Spleen (tissue), 11 donors: Measurements from ENCODE around the gene MAPK10. TPM values are rescaled to one million over a fixed set of nuclear protein-coding genes. Genes with fewer than 3 reads are reported as not detected.

Experiments
- DNase-seq: peaks from one replicate; pipeline ENCODE4 v3.0.0-alpha.2; 2020
- H3K27ac ChIP-seq, 8 donors: fragments of 200-600 bp; sonication (generic) in 7 of 8; 1 replicate in 4 of 8; 2 replicates in 4 of 8; pipeline versions ENCODE4 v1.5.0 to v1.8.0; 2016 to 2021; ENCODE audit warnings: inconsistent platforms in 4 of 8, mild to moderate bottlenecking in 4 of 8, moderate library complexity in 1 of 8
- H3K27me3 ChIP-seq, 7 donors: fragments of 200-600 bp; sonication (generic) in 6 of 7; replicated peaks in 1 of 7; 1 replicate in 4 of 7; 2 replicates in 3 of 7; pipeline versions ENCODE4 v1.5.0 to v1.8.0; 2016 to 2021; ENCODE audit warnings: inconsistent platforms in 3 of 7, mild to moderate bottlenecking in 1 of 7
- H3K36me3 ChIP-seq, 6 donors: fragments of 200-600 bp; sonication (generic) in 5 of 6; 1 replicate in 4 of 6; 2 replicates in 2 of 6; pipeline versions ENCODE4 v1.5.0 to v1.8.0; 2016 to 2021; ENCODE audit warnings: inconsistent platforms in 2 of 6
- H3K4me1 ChIP-seq, 6 donors: fragments of 200-600 bp; sonication (generic) in 5 of 6; 1 replicate in 3 of 6; 2 replicates in 3 of 6; pipeline versions ENCODE4 v1.5.0 to v1.8.0; 2016 to 2021; ENCODE audit warnings: inconsistent platforms in 3 of 6
- H3K4me3 ChIP-seq, 8 donors: fragments of 200-600 bp; sonication (generic) in 7 of 8; 1 replicate in 4 of 8; 2 replicates in 4 of 8; pipeline versions ENCODE4 v1.5.0 to v1.8.0; 2016 to 2021; ENCODE audit warnings: inconsistent platforms in 4 of 8, mild to moderate bottlenecking in 4 of 8, moderate library complexity in 2 of 8
- H3K9me3 ChIP-seq, 8 donors: fragments of 200-600 bp; sonication (generic) in 7 of 8; 1 replicate in 4 of 8; 2 replicates in 4 of 8; pipeline versions ENCODE4 v1.5.0 to v1.8.0; 2016 to 2021; ENCODE audit warnings: inconsistent platforms in 4 of 8
- CTCF ChIP-seq, 11 experiments: fragments of 200-600 bp in 7 of 11; fragments of 450-650 bp in 4 of 11; sonication (generic) in 4 of 11; IDR thresholded peaks in 8 of 11; conservative IDR thresholded peaks in 3 of 11; 1 replicate in 7 of 11; 2 replicates in 4 of 11; pipeline versions ENCODE4 v1.4.0 to v1.8.0; 2016 to 2021; ENCODE audit warnings: antibody characterized with exemption in 11 of 11, inconsistent platforms in 4 of 11, mild to moderate bottlenecking in 1 of 11
- POLR2A ChIP-seq, 3 donors: fragments of 450-650 bp; IDR thresholded peaks; one replicate each; pipeline ENCODE4 v1.5.1; 2017; ENCODE audit warnings: antibody characterized with exemption in 3 of 3, mild to moderate bottlenecking in 1 of 3
- POLR2AphosphoS5 ChIP-seq, 3 donors: sonication (generic); formaldehyde crosslinking; IDR thresholded peaks; one replicate each; pipeline ENCODE4 v1.5.1; 2017; ENCODE audit warnings: antibody characterized with exemption in 3 of 3
- WGBS, 5 donors: extraction: QIAGEN DNeasy Blood & Tissue Kit in 3 of 5; methylation state at CpG; one replicate each; pipeline versions ENCODE4 v1.1.5 to v1.1.7; 2013 to 2018; 5-methylcytosine and 5-hydroxymethylcytosine counted together
- intact Hi-C: fragments of 100-400 bp; cut with DNase I; formaldehyde crosslinking; loops from one replicate; pipeline ENCODE4 v1.15.0; 2023; ENCODE audit warnings: low total_unique reads
- polyA plus RNA-seq, 3 donors: library from polyadenylated mRNA; stranded (reverse); fragments of 200-250 nt; gene quantifications; one replicate each; pipeline ENCODE4 v1.2.1, GENCODE V29; 2013
- total RNA-seq, 7 donors: library from RNA; depleted of rRNA in 3 of 7; stranded (reverse); fragments of >200 nt in 3 of 7; fragmentation: NEBNext Ultra II Directional in 4 of 7; extraction: Animal tissue kit (Norgen Biotek cat#: 25700) in 4 of 7; gene quantifications; one replicate each; pipeline versions ENCODE4 v1.1.0 to v1.2.1, GENCODE V29; 2016 to 2021
- donor health status: healthy with polysubstance abuse.
- donor health status: DM: no; HTN: no; CAD: no; lungs with moderate emphysema.
- donor health status: DM: no; HTN: no; CAD: no.
- donor health status: Bipolar disorder and iron deficiency.
- donor health status: healthy.
- donor health status: DM: no; HTN: no; CAD: no.
- donor health status: DM: yes; HTN: yes; CAD: no.

MAPK10 gene
- total and polyA plus RNA-seq, 10 donors: 3.0 to 40.6 (median 15.2) TPM

GRCh38 chr4:85961887-85962286 lies 398.0 kb downstream of the MAPK10 start:
- 83 to 90% (median 86%) methylated on average over 4 of the region's 4 CpGs for WGBS, 5 donors
- Histone ChIP-seq H3K36me3 (peaks cover 0 to 12% (median 0%) of the 10 kb centered on the region in 6 donors), H3K9me3 (peaks cover 0 to 10% (median 0%) of the 10 kb centered on the region in 8 donors), H3K4me1 (peaks cover 0 to 13% (median 7%) of the 10 kb centered on the region in 6 donors), H3K27me3 (no peaks in the 10 kb centered on the region), H3K27ac (no peak overlapping the region), H3K4me3 (no peak overlapping the region)
- no peak for DNase-seq
- no peak for TF ChIP-seq CTCF (IDR thresholded peaks at IDR 0.05 in 8 of 11, conservative IDR thresholded peaks at IDR 0.05 in 3 of 11)
- no peak for TF ChIP-seq POLR2A (IDR thresholded peaks at IDR 0.05)
- TF ChIP-seq POLR2AphosphoS5 (IDR thresholded peaks at IDR 0.05): no peak
- intact Hi-C loops: loop anchor here (10.0 kb wide), 1 partner anchor 817 kb away; no protein-coding TSS in a partner anchor

- 95 to 97% (median 96%) methylated on average over 17 of the region's 17 CpGs for WGBS, 5 donors
- peaks cover 0 to 13% (median 0%) of the 10 kb centered on the region in 6 donors for H3K4me1 ChIP-seq
- H3K4me3 ChIP-seq: no peak overlapping the region
- no peaks in the 10 kb centered on the region for H3K9me3 ChIP-seq
- intact Hi-C loops: no loop called here
- no peaks in the 10 kb centered on the region for H3K27me3 ChIP-seq
- peaks cover 0 to 31% (median 0%) of the 10 kb centered on the region in 6 donors for H3K36me3 ChIP-seq
- no peak for DNase-seq
- peak in 1 of 3 donors; percentile 19 for TF ChIP-seq POLR2AphosphoS5 (IDR thresholded peaks at IDR 0.05)
- no peak for TF ChIP-seq CTCF (IDR thresholded peaks at IDR 0.05 in 8 of 11, conservative IDR thresholded peaks at IDR 0.05 in 3 of 11)
- no peak for TF ChIP-seq POLR2A (IDR thresholded peaks at IDR 0.05)
- H3K27ac ChIP-seq: no peak overlapping the region
Observed at GRCh38 chr4:85956293-85956945, 403.4 kb downstream of the MAPK10 start.

GRCh38 chr4:85955620-85956292 lies 404.1 kb downstream of the MAPK10 start:
- Histone ChIP-seq H3K27me3 (no peaks in the 10 kb centered on the region), H3K4me1 (peaks cover 0 to 13% (median 0%) of the 10 kb centered on the region in 6 donors), H3K27ac (no peak overlapping the region), H3K36me3 (peaks cover 0 to 31% (median 0%) of the 10 kb centered on the region in 6 donors), H3K4me3 (no peak overlapping the region), H3K9me3 (no peaks in the 10 kb centered on the region)
- intact Hi-C loops: no loop called here
- DNase-seq: no peak
- TF ChIP-seq POLR2A (IDR thresholded peaks at IDR 0.05): no peak
- TF ChIP-seq CTCF (IDR thresholded peaks at IDR 0.05 in 8 of 11, conservative IDR thresholded peaks at IDR 0.05 in 3 of 11): no peak
- no peak for TF ChIP-seq POLR2AphosphoS5 (IDR thresholded peaks at IDR 0.05)

GRCh38 chr4:85953651-85954018 lies 406.2 kb downstream of the MAPK10 start:
- DNase-seq: no peak
- TF ChIP-seq POLR2AphosphoS5 (IDR thresholded peaks at IDR 0.05) (no peak), CTCF (IDR thresholded peaks at IDR 0.05 in 8 of 11, conservative IDR thresholded peaks at IDR 0.05 in 3 of 11) (no peak), POLR2A (IDR thresholded peaks at IDR 0.05) (no peak)
- Histone ChIP-seq H3K4me3 (no peak overlapping the region), H3K36me3 (peaks cover 0 to 29% (median 0%) of the 10 kb centered on the region in 6 donors), H3K4me1 (peaks cover 0 to 13% (median 0%) of the 10 kb centered on the region in 6 donors), H3K27me3 (no peaks in the 10 kb centered on the region), H3K27ac (no peak overlapping the region), H3K9me3 (no peaks in the 10 kb centered on the region)
- intact Hi-C loops: no loop called here
- 83 to 93% (median 91%) methylated on average over 3 of the region's 3 CpGs for WGBS, 5 donors
